ENCODE measurements around the gene DPP7.

GRCh38 chr9:137078701-137079400, 35.7 kb downstream of the DPP7 start:
- TF ChIP-seq CTCF (IDR thresholded peaks at IDR 0.05; ENCODE audit: low read length) = no peak
- no peak for TF ChIP-seq EZH2 (optimal IDR thresholded peaks at IDR 0.05; ENCODE audit: low read depth, low read length)

Measured in MM.1S (cell line).